ENCODE results near the gene ALKBH6.
A peak's percentile ranks its signal among the peaks of the same experiment; 100 is the strongest.
"Not testable (repeated sequence)": the region's sequence is repeated elsewhere in the genome, so short reads cannot be mapped to it uniquely, and the experiment has no call there.

Gene ALKBH6

GRCh38 chr19:36014012-36014924 lies at the start of gene ALKBH6:
Gene ALKBH6, minus strand, starts transcription at chr19:36014213. Its CDS starts 816 bp downstream, at chr19:36013397.
- peak; percentile 99 for DNase-seq

GRCh38 chr19:36061367-36061766 lies 47.4 kb upstream of the ALKBH6 start:
- no peak for DNase-seq

- DNase-seq = no peak
Observed at GRCh38 chr19:36060430-36060829, 46.4 kb upstream of the ALKBH6 start.

GRCh38 chr19:36059180-36059910 lies 45.3 kb upstream of the ALKBH6 start:
- no peak for DNase-seq

GRCh38 chr19:36058481-36059179 lies 44.6 kb upstream of the ALKBH6 start:
- DNase-seq = no peak

GRCh38 chr19:36054733-36055686 lies 41.0 kb upstream of the ALKBH6 start, which contains the start of gene WDR62:
Gene WDR62, plus strand, starts transcription at chr19:36054897. Its CDS starts 75 bp downstream, at chr19:36054972.
- DNase-seq = peak; percentile 91 to 92

- DNase-seq = peak; percentile 100
Observed at GRCh38 chr19:36054119-36054732, 40.2 kb upstream of the ALKBH6 start, which contains the start of gene THAP8. Gene THAP8, minus strand, starts transcription at chr19:36054285. Its CDS starts 68 bp downstream, at chr19:36054217.

GRCh38 chr19:36051637-36052036 lies 37.6 kb upstream of the ALKBH6 start:
- no peak for DNase-seq

GRCh38 chr19:36051236-36051635 lies 37.2 kb upstream of the ALKBH6 start:
- no peak for DNase-seq

- no peak for DNase-seq
Observed at GRCh38 chr19:36049080-36049698, 35.2 kb upstream of the ALKBH6 start.

- DNase-seq = no peak
Observed at GRCh38 chr19:36047835-36048234, 33.8 kb upstream of the ALKBH6 start.

GRCh38 chr19:36046443-36047050 lies 32.5 kb upstream of the ALKBH6 start:
- no peak for DNase-seq

GRCh38 chr19:36043952-36044351 lies 29.9 kb upstream of the ALKBH6 start:
- no peak for DNase-seq

- DNase-seq = no peak
Observed at GRCh38 chr19:36041831-36042230, 27.8 kb upstream of the ALKBH6 start.

- not testable (repeated sequence) for DNase-seq
Observed at GRCh38 chr19:36041092-36041491, 27.1 kb upstream of the ALKBH6 start.

GRCh38 chr19:36040495-36040894 lies 26.5 kb upstream of the ALKBH6 start:
- no peak for DNase-seq

- peak; percentile 14 to 18 for DNase-seq
Observed at GRCh38 chr19:36032251-36033104, 18.5 kb upstream of the ALKBH6 start, which contains the start of gene CLIP3. Gene CLIP3, minus strand, starts transcription at chr19:36032873. Its CDS starts 516 bp downstream, at chr19:36032357.

GRCh38 chr19:36031308-36031707 lies 17.3 kb upstream of the ALKBH6 start:
- DNase-seq = no peak
